AG04449 (cell line): ENCODE data around the gene SYNRG.
"Not testable (repeated sequence)": the region's sequence is repeated elsewhere in the genome, so short reads cannot be mapped to it uniquely, and the experiment has no call there.

Experiments used
- CTCF ChIA-PET: fragments of 350-600 bp; formaldehyde crosslinking; extraction: SDS; loops from one replicate; lab custom pipeline; 2021; ENCODE audit warnings: antibody characterized with exemption; lab: Yijun Ruan, JAX
- POLR2A ChIA-PET: fragments of 400-600, 350-600 bp; formaldehyde crosslinking; extraction: SDS; loops from one replicate; lab custom pipeline; 2020; ENCODE audit warnings: antibody characterized with exemption, inconsistent platforms; lab: Yijun Ruan, JAX
- DNase-seq: peaks from one replicate; pipeline ENCODE4 v3.0.0-alpha.2; 2010; ENCODE audit warnings: low read depth, low spot score
- H3K4me3 ChIP-seq: 2 replicates; pipeline ENCODE4 v1.5.1; 2011; ENCODE audit warnings: low read depth, mild to moderate bottlenecking, control low read depth, low read length
- TF ChIP-seq, protein P1 (sequence below): IDR thresholded peaks from one replicate; pipeline ENCODE4 v1.5.1; 2011; ENCODE audit warnings: mild to moderate bottlenecking, moderate library complexity, low read length, control low read depth, inconsistent platforms; ENCODE audit not compliant: insufficient read depth; ENCODE audit errors: missing control alignments

SYNRG gene

DNA sequence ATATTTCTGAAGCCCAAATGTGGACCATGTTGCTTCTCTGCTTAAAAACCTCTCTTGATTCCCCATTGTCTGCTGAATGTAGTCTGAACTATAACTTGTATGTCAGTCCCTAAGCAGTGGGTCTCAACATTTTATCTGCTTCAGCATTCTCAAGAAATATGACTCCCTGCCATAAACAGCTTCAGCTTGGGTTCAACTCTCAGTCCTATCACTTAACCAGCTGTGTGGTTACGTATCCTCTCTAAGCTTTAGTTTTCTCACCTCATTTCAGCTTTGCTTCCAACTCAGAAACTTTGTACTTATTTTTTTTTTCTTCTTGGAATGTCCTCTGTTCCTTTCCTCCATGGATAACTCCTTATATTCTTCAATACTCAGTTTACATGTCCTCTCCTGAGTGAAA, 38.6 kb upstream of the SYNRG start:
- POLR2A ChIA-PET, result no interaction called here
- DNase-seq, result no peak
- CTCF ChIA-PET, result interaction anchor here (0.8 to 7.5 kb wide), 13 partner anchors 9 to 196 kb away, joined by 3 to 169 read pairs (median 6); no protein-coding TSS in a partner anchor
- no peak overlapping the region for H3K4me3 ChIP-seq
- TF ChIP-seq, protein P1, sequence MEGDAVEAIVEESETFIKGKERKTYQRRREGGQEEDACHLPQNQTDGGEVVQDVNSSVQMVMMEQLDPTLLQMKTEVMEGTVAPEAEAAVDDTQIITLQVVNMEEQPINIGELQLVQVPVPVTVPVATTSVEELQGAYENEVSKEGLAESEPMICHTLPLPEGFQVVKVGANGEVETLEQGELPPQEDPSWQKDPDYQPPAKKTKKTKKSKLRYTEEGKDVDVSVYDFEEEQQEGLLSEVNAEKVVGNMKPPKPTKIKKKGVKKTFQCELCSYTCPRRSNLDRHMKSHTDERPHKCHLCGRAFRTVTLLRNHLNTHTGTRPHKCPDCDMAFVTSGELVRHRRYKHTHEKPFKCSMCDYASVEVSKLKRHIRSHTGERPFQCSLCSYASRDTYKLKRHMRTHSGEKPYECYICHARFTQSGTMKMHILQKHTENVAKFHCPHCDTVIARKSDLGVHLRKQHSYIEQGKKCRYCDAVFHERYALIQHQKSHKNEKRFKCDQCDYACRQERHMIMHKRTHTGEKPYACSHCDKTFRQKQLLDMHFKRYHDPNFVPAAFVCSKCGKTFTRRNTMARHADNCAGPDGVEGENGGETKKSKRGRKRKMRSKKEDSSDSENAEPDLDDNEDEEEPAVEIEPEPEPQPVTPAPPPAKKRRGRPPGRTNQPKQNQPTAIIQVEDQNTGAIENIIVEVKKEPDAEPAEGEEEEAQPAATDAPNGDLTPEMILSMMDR, result no peak

DNA sequence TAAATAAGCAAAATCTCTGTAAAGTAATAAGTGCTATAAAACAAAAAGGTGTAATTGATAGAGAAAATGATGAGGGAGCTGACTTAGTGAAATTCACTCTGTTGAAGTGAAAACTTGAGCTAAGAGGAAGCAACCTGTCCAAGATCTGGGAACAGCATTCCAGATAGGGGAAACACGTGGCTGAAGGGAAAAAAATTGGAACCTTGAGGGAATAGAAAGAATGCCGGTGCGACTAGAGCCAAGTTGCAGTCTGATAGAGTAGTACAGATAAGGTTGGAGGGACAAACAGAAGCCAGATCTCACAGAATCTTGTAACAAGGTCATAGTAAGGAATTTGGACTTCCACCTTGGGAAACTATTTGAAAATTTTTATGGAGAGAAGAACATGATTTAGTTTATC, 34.7 kb upstream of the SYNRG start:
- no peak for DNase-seq
- peak overlapping the region; percentile 93 for H3K4me3 ChIP-seq
- POLR2A ChIA-PET, result no interaction called here
- TF ChIP-seq, protein P1, result no peak
- CTCF ChIA-PET, result interaction anchor here (1.1 to 4.0 kb wide), 7 partner anchors 16 to 182 kb away, joined by 3 to 45 read pairs (median 5); no protein-coding TSS in a partner anchor

DNA sequence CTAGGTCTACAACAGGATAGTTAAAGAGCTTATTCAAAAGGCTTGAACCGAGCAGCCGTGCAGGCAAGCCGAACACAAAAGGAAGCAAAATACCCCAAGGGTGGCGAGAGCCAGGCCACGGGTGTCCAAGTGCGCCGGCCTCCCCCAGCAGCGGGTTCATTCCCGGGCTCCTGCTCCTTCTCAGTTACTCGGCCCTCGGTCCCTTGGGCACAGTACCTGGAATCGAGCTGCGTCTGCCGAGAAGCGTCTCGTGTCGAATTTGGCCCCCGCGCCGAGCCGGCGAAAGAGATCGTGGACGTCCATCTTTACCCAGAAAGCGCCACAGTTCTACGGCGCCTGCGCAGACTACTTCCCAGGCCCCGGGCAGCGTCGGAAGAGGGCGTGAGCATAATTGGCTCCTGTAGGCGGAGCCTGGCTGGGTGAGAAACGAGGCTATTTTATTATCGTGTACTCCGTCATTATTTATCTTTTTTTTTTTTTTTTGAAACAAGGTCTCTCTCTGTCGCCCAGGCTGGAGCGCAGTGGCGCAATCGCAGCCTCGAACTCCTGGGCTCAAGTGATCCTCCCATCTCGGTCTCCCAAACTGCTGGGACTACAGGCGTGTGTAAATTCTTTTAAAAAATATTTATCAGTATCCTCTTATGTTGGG, 34.0 kb upstream of the SYNRG start, which contains the start of gene DDX52:
Gene DDX52 (minus strand): TSS at position 329 of the 649 bp plus-strand sequence. CDS start 26 bp downstream, at position 303.
- ChIA-PET POLR2A (no interaction called here), CTCF (interaction anchor here (1.1 to 4.0 kb wide), 7 partner anchors 16 to 182 kb away, joined by 3 to 45 read pairs (median 5); no protein-coding TSS in a partner anchor)
- TF ChIP-seq, protein P1, result no peak
- DNase-seq, result no peak
- H3K4me3 ChIP-seq, result peak within 1 kb of the TSS; percentile 93

DNA sequence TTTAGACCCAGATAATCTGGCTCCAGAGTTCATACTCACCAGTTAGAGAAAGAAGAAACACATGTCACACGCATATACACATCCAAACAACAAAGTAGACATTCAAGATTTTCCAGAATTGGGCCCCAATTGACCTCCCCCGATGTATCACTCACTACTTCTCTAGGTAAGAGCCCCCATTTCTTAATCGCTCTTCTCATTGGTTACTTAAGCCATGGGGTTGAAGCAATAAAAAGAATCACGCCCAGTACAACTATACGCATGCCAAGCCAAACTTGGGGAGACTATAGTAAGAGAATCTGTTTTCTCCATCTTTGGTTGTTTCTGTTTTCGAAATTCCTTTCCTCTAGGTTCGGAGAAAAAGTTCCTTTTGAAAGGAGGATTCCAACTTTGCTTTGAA, 33.5 kb upstream of the SYNRG start:
- ChIA-PET CTCF (interaction anchor here (1.3 to 4.0 kb wide), 5 partner anchors 17 to 183 kb away, joined by 3 to 45 read pairs (median 8); no protein-coding TSS in a partner anchor), POLR2A (no interaction called here)
- TF ChIP-seq, protein P1, result no peak
- peak overlapping the region; percentile 93 for H3K4me3 ChIP-seq
- DNase-seq, result no peak

DNA sequence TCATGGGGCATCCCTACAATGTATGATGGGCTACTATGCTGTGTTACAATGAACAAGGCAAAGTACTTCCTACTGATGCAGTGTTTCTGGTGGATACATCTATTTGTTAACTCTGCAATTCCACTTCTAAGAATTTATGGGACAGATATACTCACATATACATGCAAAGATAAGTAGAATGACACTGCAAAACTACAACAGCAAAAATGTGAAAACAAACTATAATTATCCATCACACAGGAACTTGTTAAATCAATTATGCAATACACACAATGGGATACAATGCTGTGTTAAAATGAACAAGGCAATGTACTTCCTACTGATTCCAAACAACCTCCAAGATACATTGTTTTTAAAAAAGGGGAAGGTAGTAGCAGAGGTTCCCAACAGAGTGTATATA, 30.8 kb upstream of the SYNRG start:
- no peak overlapping the region for H3K4me3 ChIP-seq
- TF ChIP-seq, protein P1, result no peak
- ChIA-PET CTCF (interaction anchor here (1.0 to 3.0 kb wide), 3 partner anchors 9 to 176 kb away, joined by 3 to 20 read pairs (median 12); no protein-coding TSS in a partner anchor), POLR2A (interaction anchor here (0.7 kb wide), 1 partner anchor 353 kb away, joined by 6 read pairs; no protein-coding TSS in a partner anchor)
- no peak for DNase-seq

DNA sequence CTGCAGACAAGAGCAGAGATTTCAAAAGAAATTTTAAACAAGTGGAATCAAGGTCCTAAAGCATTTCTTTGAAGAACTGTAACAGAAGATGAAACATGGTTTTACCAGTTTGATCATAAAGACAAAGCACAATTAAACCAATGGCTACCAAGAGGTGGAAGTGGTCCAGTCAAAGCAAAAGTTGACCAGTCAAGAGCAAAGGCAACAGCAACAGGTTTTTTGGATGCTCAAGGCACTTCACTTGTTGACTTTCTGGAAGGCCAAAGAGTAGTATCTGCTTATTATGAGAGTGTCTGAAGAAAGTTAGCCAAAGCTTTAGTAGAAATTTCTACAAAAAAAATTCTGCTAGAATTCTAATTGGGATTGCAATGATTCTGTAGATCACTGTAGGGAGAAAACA, 28.7 kb upstream of the SYNRG start:
- ChIA-PET CTCF (interaction anchor here (2.2 to 3.0 kb wide), 2 partner anchors 11 to 179 kb away, joined by 12 to 20 read pairs; no protein-coding TSS in a partner anchor), POLR2A (interaction anchor here (0.6 kb wide), 1 partner anchor 1080 kb away, joined by 3 read pairs; no protein-coding TSS in a partner anchor)
- DNase-seq, result no peak
- no peak overlapping the region for H3K4me3 ChIP-seq
- TF ChIP-seq, protein P1, result no peak

DNA sequence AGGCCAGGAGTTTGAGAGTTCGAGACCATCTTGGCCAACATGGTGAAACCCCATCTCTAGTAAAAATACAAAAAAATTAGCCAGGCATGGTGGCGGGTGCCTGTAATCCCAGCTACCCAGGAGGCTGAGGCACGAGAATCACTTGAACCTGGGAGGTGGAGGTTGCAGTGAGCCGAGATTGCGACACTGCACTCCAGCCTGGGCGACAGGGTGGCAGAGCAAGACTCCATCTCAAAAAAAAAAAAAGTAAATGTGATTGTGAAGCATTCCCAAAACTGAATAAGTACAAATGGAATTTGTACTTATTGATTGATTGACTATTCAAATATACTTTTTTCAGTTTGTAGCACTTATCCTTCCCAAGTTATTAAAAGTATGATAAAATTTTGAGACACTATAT, 7.2 kb upstream of the SYNRG start:
- H3K4me3 ChIP-seq, DNase-seq, POLR2A ChIA-PET, CTCF ChIA-PET: not testable (repeated sequence)
